Mesenchymal stem cell (in vitro differentiated cells and primary cell): Measurements from ENCODE around the gene PTPRN2.

Experiments used
- DNase-seq: peaks from one replicate; pipeline ENCODE4 v3.0.0-alpha.2; 2013
- H2AFZ ChIP-seq: one replicate; pipeline ENCODE4 v1.6.1; 2013; ENCODE audit warnings: low read depth, mild to moderate bottlenecking, control low read depth, inconsistent platforms, low read length, moderate library complexity
- H2AK5ac ChIP-seq: 2 replicates; pipeline ENCODE4 v1.6.1; 2013; ENCODE audit warnings: low read length, moderate library complexity, mild to moderate bottlenecking, inconsistent platforms; ENCODE audit not compliant: severe bottlenecking
- H2BK120ac ChIP-seq: one replicate; pipeline ENCODE4 v1.6.1; 2013; ENCODE audit warnings: low read depth, mild to moderate bottlenecking, inconsistent platforms, low read length, moderate library complexity
- H2BK12ac ChIP-seq, 2 experiments: one replicate each; pipeline ENCODE4 v1.6.1; 2013; ENCODE audit warnings: inconsistent platforms in 2 of 2, low read length in 2 of 2, mild to moderate bottlenecking in 2 of 2, moderate library complexity in 2 of 2, control low read depth in 1 of 2
- H2BK15ac ChIP-seq: one replicate; pipeline ENCODE4 v1.6.1; 2013; ENCODE audit warnings: mild to moderate bottlenecking, low read depth, inconsistent platforms; ENCODE audit not compliant: poor library complexity, severe bottlenecking
- H2BK5ac ChIP-seq: 2 replicates; pipeline ENCODE4 v1.6.1; 2013; ENCODE audit warnings: low read depth, mild to moderate bottlenecking, low read length, control low read depth, inconsistent platforms; ENCODE audit not compliant: poor library complexity, severe bottlenecking
- H3K14ac ChIP-seq, 2 experiments: one replicate each; pipeline ENCODE4 v1.6.1; 2013; ENCODE audit warnings: inconsistent platforms in 2 of 2, low read length in 2 of 2, control low read depth in 1 of 2, mild to moderate bottlenecking in 1 of 2, moderate library complexity in 1 of 2
- H3K18ac ChIP-seq, 2 experiments: one replicate each; pipeline ENCODE4 v1.6.1; 2013; ENCODE audit warnings: inconsistent platforms in 2 of 2, low read length in 2 of 2, control low read depth in 1 of 2, low read depth in 1 of 2, mild to moderate bottlenecking in 1 of 2
- H3K23ac ChIP-seq, 2 experiments: one replicate each; pipeline ENCODE4 v1.6.1; 2013; ENCODE audit warnings: inconsistent platforms in 2 of 2, low read length in 2 of 2, mild to moderate bottlenecking in 2 of 2, moderate library complexity in 2 of 2, control low read depth in 1 of 2
- H3K27ac ChIP-seq: 2 replicates; pipeline ENCODE4 v1.5.1; 2013; ENCODE audit warnings: mild to moderate bottlenecking, moderate library complexity, low read length, control low read depth, inconsistent platforms; ENCODE audit not compliant: poor library complexity, severe bottlenecking
- H3K27me3 ChIP-seq, 2 experiments: 2 replicates each; pipeline versions ENCODE4 v1.6.1 to v1.7.0; 2013; ENCODE audit warnings: low read length in 2 of 2, mild to moderate bottlenecking in 2 of 2, moderate library complexity in 2 of 2, control low read depth in 1 of 2, inconsistent platforms in 1 of 2; ENCODE audit not compliant: control insufficient read depth in 1 of 2, insufficient read depth in 1 of 2
- H3K36me3 ChIP-seq, 2 experiments: 2 replicates each; pipeline versions ENCODE4 v1.6.1 to v1.7.0; 2013; ENCODE audit warnings: low read length in 2 of 2, control low read depth in 1 of 2, inconsistent platforms in 1 of 2, low read depth in 1 of 2, mild to moderate bottlenecking in 1 of 2; ENCODE audit not compliant: insufficient read depth in 2 of 2, control insufficient read depth in 1 of 2
- H3K4ac ChIP-seq, 2 experiments: one replicate each; pipeline ENCODE4 v1.6.1; 2013; ENCODE audit warnings: inconsistent platforms in 2 of 2, low read length in 2 of 2, mild to moderate bottlenecking in 2 of 2, moderate library complexity in 2 of 2, control low read depth in 1 of 2, low read depth in 1 of 2
- H3K4me1 ChIP-seq: 2 replicates; pipeline ENCODE4 v1.6.1; 2013; ENCODE audit warnings: low read depth, low read length, control low read depth; ENCODE audit not compliant: control insufficient read depth, insufficient read depth
- H3K4me2 ChIP-seq: 2 replicates; pipeline ENCODE4 v1.6.1; 2013; ENCODE audit warnings: low read length, mild to moderate bottlenecking, inconsistent platforms; ENCODE audit not compliant: poor library complexity, severe bottlenecking
- H3K4me3 ChIP-seq, 2 experiments: 2 replicates each; pipeline versions ENCODE4 v1.5.1 to v1.7.0; 2013; ENCODE audit warnings: low read length in 2 of 2, mild to moderate bottlenecking in 2 of 2, control low read depth in 1 of 2, low read depth in 1 of 2; ENCODE audit not compliant: insufficient read depth in 1 of 2
- H3K79me1 ChIP-seq: replicated peaks from 2 replicates; pipeline ENCODE4 v1.6.1; 2013; ENCODE audit warnings: mild to moderate bottlenecking, control low read depth, low read length, inconsistent platforms; ENCODE audit not compliant: poor library complexity, severe bottlenecking
- H3K9ac ChIP-seq: 2 replicates; pipeline ENCODE4 v1.7.0; 2013; ENCODE audit warnings: mild to moderate bottlenecking, low read length, moderate library complexity
- H3K9me3 ChIP-seq: 2 replicates; pipeline ENCODE4 v1.7.0; 2013; ENCODE audit warnings: mild to moderate bottlenecking, low read length; ENCODE audit not compliant: control insufficient read depth
- H4K8ac ChIP-seq: one replicate; pipeline ENCODE4 v1.6.1; 2013; ENCODE audit warnings: inconsistent platforms, mild to moderate bottlenecking, low read length, moderate library complexity
- H4K91ac ChIP-seq: one replicate; pipeline ENCODE4 v1.6.1; 2013; ENCODE audit warnings: mild to moderate bottlenecking, low read length, inconsistent platforms
- WGBS: methylation state at CpG from one replicate; pipeline ENCODE4 v1.1.7; 2013; ENCODE audit warnings: mixed read lengths; 5-methylcytosine and 5-hydroxymethylcytosine counted together

The PTPRN2 gene

DNA sequence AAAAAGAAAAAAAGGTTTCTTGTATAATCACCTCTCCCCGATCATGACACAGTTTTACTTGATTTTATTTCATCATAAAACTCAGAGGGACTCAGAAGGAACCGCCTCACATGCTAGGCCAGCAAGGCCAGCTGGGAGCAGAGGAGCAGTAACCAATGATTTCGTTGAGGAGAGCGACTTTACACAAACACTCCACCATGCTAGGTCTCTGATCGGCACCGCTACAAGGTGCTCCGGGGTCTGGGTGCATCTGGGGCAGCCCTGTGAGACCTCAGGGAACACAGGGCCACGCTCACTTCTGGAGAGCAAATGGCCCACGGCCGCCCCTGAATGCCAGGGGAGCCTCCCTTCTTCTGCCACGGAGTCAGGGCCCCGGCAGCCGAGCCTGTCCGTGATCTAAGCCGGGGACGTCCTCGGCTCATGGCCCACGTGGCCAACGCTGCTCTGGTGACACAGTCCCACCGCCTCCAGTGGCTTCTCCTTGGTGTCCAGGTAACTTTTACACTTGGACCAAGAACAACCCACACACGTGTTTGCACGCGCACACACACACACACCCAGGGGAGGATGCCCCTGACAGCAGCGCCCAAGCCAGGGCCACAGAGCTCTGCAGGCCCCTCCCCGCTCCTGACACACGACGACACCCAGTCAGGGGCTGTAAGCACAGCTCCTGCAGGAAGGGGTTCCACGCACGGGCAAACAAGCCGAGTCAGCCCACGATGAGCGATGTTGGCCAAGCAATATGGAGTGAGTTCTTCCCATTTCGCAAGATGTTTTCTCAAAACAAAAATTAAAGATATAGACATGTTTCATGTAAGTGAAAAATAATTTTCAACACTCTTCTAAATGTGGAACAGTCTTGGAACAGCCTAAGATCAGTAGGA, 918.5 kb downstream of the PTPRN2 start:
- no peak overlapping the region for H2BK5ac ChIP-seq
- H3K9me3 ChIP-seq: no peaks in the 10 kb centered on the region
- H3K9ac ChIP-seq: no peak overlapping the region
- H3K18ac ChIP-seq: no peak overlapping the region
- no peak overlapping the region for H3K27ac ChIP-seq
- H3K23ac ChIP-seq: no peak overlapping the region
- H3K4ac ChIP-seq: no peak overlapping the region
- H4K8ac ChIP-seq: no peak overlapping the region
- H3K4me3 ChIP-seq: no peak overlapping the region
- peaks cover 13 to 18% of the 10 kb centered on the region in 2 experiments for H3K27me3 ChIP-seq
- H3K4me2 ChIP-seq: no peak overlapping the region
- H3K4me1 ChIP-seq: no peaks in the 10 kb centered on the region
- no peak overlapping the region for H3K14ac ChIP-seq
- no peak overlapping the region for H2BK12ac ChIP-seq
- H2BK120ac ChIP-seq: no peak overlapping the region
- H2AK5ac ChIP-seq: no peak overlapping the region
- H3K79me1 ChIP-seq: no peaks in the 10 kb centered on the region
- no peak overlapping the region for H2AFZ ChIP-seq
- no peak overlapping the region for H4K91ac ChIP-seq
- 82% methylated on average over 30 of the region's 33 CpGs for WGBS
- H3K36me3 ChIP-seq: no peaks in the 10 kb centered on the region
- DNase-seq: no peak
- no peak overlapping the region for H2BK15ac ChIP-seq

DNA sequence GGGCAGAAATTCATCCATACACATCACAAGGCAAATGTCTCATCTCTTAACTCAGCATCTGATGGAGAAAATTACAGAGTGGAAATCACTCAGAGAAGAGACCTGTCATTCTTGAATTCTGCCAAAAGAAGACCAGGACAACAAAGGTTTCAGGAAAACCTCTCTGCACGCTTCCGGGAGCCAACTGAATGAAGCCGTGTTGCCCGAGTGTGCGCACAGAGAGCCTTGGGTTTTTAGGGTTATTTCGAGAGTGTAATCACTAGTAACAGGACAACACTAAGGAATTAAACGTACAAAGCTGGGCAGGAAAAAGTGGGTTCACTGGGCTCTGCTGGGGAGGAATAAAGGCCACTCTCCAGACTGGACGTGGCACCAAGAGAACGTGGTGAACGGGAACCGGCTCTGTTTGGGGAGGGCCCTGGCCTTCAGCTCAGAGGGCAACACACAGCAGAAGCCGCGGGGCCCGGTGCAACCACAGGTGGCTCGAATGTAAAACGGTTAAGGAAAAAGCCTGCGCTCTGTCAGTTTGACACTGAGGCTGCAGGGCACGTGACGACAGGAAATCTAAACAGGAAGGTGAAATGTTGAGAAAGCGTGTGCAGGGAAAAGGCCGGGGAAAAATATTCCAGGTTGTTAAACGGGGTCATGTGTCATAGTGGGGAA, 919.3 kb downstream of the PTPRN2 start:
- H2BK12ac ChIP-seq: no peak overlapping the region
- H3K4ac ChIP-seq: no peak overlapping the region
- H4K91ac ChIP-seq: no peak overlapping the region
- 36% methylated on average over 19 of the region's 22 CpGs for WGBS
- no peaks in the 10 kb centered on the region for H3K79me1 ChIP-seq
- H3K14ac ChIP-seq: no peak overlapping the region
- no peak overlapping the region for H3K27ac ChIP-seq
- no peak overlapping the region for H3K4me2 ChIP-seq
- H3K9me3 ChIP-seq: no peaks in the 10 kb centered on the region
- no peaks in the 10 kb centered on the region for H3K4me1 ChIP-seq
- no peak overlapping the region for H2BK15ac ChIP-seq
- H2BK5ac ChIP-seq: no peak overlapping the region
- no peak overlapping the region for H2AK5ac ChIP-seq
- no peak overlapping the region for H2AFZ ChIP-seq
- no peak overlapping the region for H2BK120ac ChIP-seq
- H3K23ac ChIP-seq: no peak overlapping the region
- H4K8ac ChIP-seq: no peak overlapping the region
- H3K18ac ChIP-seq: no peak overlapping the region
- no peak overlapping the region for H3K9ac ChIP-seq
- H3K36me3 ChIP-seq: no peaks in the 10 kb centered on the region
- peaks cover 13 to 17% of the 10 kb centered on the region in 2 experiments for H3K27me3 ChIP-seq
- DNase-seq: no peak
- no peak overlapping the region for H3K4me3 ChIP-seq

DNA sequence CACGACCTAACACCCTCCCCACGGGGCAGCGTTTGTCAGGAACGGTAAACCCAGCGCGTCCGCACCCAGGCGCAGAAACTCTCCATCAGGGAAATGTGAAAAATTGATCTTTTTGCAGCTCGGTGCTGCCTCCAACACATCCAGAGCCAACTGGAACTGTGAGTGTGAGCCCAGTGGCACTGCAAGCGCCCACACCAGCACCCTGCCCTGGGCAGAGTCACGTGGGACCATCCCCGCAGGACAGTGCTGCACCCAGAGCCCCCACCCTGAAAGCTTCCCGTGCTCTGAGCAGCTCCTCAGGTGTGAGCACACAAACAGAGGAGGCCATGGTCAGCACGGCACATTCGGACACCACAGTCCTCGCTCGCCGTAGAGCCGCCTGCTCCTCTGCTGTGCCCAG, 919.9 kb downstream of the PTPRN2 start:
- Histone ChIP-seq H3K27ac (no peak overlapping the region), H3K4me3 (no peak overlapping the region), H4K8ac (no peak overlapping the region), H2BK5ac (no peak overlapping the region), H3K36me3 (no peaks in the 10 kb centered on the region), H2BK12ac (no peak overlapping the region), H3K27me3 (peaks cover 13 to 17% of the 10 kb centered on the region in 2 experiments), H3K79me1 (no peaks in the 10 kb centered on the region), H3K4ac (no peak overlapping the region), H3K9me3 (no peaks in the 10 kb centered on the region), H3K9ac (no peak overlapping the region), H3K14ac (no peak overlapping the region), H4K91ac (no peak overlapping the region), H3K18ac (no peak overlapping the region), H3K4me1 (no peaks in the 10 kb centered on the region), H3K4me2 (no peak overlapping the region), H3K23ac (no peak overlapping the region), H2BK15ac (no peak overlapping the region), H2AFZ (no peak overlapping the region), H2BK120ac (no peak overlapping the region), H2AK5ac (no peak overlapping the region)
- no peak for DNase-seq
- WGBS: 86% methylated on average over 15 of the region's 19 CpGs

DNA sequence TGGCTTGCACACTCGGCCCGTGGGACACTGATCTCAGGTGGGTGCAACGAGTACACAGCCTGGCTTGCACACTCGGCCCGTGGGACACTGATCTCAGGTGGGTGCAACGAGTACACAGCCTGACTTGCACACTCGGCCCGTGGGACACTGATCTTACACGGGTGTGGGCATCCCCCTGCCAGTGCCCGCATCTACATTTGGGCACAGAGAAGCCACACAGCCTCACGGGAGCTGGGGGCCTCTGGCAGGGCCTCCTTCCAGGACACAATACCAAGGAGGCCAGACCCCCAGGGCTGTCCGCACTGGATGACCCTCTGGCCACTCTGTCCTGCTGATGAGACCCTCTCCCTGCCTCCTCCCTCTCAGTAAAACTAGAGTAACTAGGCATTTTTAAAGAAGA, 920.4 kb downstream of the PTPRN2 start:
- Histone ChIP-seq H3K14ac (no peak overlapping the region), H3K23ac (no peak overlapping the region), H3K79me1 (no peaks in the 10 kb centered on the region), H2BK12ac (no peak overlapping the region), H3K4ac (no peak overlapping the region), H3K27me3 (peaks cover 13 to 14% of the 10 kb centered on the region in 2 experiments), H2BK120ac (no peak overlapping the region), H2BK5ac (no peak overlapping the region), H3K9me3 (no peaks in the 10 kb centered on the region), H3K9ac (no peak overlapping the region), H2AFZ (no peak overlapping the region), H3K27ac (no peak overlapping the region), H3K18ac (no peak overlapping the region), H3K36me3 (no peaks in the 10 kb centered on the region), H3K4me2 (no peak overlapping the region), H3K4me3 (no peak overlapping the region), H2AK5ac (no peak overlapping the region), H4K91ac (no peak overlapping the region), H3K4me1 (no peaks in the 10 kb centered on the region), H2BK15ac (no peak overlapping the region), H4K8ac (no peak overlapping the region)
- 90% methylated on average over 12 of the region's 12 CpGs for WGBS
- DNase-seq: no peak
